Dermis lymphatic vessel endothelial cell (primary cell): Measurements from ENCODE around the gene ANKRD1. TPM values are rescaled to one million over a fixed set of nuclear protein-coding genes. Genes with fewer than 3 reads are reported as not detected.

Experiments
- total RNA-seq: library from RNA; depleted of rRNA; stranded (reverse); fragments of >200 nt; gene quantifications from 2 replicates; pipeline ENCODE4 v1.2.1, GENCODE V29; 2014

Gene ANKRD1
- total RNA-seq = 92.0 and 289 TPM in 2 replicates

DNA sequence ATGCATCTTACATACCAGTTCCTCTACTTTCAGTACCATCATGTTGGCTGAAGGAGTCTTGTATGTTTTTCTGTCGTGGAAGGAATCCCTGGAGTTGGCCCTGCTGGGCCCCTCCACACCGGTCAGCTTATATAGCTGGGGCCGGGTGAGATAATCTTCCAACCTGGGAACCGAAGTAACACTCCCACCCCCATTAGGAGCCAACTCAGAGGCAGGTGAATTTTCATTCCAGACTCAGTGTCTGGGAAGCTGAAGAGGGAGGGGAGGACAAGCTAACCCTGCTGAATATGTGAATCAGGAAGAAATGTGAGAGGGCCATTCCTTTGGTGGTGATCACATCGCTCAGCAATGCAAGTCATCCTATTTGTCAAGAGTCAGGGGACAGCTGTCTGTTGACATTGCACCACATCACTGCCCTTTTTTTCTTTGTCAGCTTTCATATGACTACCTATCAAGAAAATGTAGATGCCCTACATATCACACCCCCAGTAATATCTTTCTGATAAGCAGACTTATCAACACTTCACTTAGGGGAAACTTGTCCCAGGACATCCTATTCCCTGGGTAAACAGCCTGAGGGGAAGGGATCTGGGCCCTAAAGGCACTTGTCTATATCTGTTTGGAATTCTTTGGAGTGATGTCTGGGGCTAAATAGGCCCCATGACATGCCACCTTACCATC is at the start of gene ANKRD1:
Gene ANKRD1 (minus strand): TSS at position 102 of the 681 bp plus-strand sequence. CDS start 60 bp downstream, at position 42.

DNA sequence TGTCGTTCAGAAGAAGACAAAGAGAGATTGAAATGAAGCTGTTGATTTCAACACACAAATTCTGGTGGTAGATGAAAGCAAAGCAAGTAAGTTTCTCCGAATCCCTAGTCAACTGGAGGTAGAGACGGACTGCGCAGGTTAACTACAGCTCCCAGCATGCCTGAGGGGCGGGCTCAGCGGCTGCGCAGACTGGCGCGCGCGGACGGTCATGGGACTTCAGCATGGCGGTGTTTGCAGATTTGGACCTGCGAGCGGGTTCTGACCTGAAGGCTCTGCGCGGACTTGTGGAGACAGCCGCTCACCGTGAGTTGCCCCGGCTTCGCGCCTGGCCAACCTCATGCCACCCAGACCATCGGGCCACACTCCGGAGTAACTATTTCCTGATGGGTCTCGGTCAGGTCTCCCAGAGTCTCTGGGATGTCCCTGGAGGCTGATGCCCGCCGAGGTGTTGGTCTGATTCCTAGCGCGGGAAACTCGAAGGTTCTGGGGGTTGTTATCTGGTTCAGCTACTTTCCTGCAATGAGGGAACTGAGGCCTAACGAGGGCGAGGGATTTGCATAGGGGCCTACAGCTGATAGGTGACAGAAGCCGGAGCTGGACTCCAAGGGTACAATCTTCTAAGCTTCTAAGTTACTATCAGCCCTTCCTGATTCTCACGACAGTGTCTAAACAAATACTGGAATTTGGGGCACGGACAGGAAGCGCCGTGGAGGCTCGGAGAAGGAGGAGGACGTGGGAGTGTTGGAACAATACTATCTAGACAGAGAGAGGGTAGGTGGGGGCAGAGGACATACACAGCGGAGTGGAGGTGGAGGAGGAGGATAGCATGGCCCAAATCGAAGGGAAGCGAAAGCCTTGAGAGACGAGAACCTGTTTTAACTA is 48.9 kb downstream of the ANKRD1 start, which contains the start of gene RPP30:
Gene RPP30 (plus strand): TSS at position 209 of the 882 bp plus-strand sequence. CDS start 13 bp downstream, at position 222.

Other genes starting within 250 kb of the ANKRD1 start
- 0.09 and 0.22 TPM in 2 replicates for gene HTR7, start 63.0 kb downstream of the ANKRD1 start, total RNA-seq
- gene RPP30, start 49.1 kb downstream of the ANKRD1 start, total RNA-seq = 26.2 and 35.1 TPM in 2 replicates